GM19238 (cell line): Measurements from ENCODE around the gene SIRPB2.

Experiments
- DNase-seq: peaks from one replicate; pipeline ENCODE4 v3.0.0; 2011; ENCODE audit warnings: low spot score; ENCODE audit not compliant: insufficient read length

The SIRPB2 gene

DNA sequence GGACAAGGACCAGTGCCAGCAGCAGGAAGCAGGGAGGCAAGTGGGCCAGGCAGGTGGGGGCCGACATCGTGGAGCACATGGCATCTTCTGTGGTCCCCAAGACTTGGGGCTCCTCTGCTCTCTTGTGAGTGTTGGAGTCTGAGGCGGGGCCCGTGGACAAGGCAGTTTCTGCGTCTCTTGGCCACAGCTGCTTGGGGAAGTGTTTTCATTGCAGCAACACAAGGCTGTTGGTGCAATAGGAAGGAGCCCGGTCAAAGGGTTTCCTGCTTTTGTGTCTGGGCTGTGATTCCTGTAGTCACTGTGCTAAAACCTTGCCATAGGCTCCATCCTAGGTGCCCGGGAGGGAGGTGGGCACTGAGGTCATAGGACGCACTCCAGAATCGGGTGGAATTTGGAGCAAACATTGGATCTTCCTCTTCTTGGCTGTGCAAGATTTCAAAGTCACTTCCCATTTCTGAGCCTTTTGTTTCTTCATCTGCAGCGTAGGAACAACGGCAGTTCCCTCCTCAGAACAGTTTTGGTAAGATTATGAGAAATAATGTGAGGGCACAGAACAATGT is at the start of gene SIRPB2:
TSS of gene SIRPB2 (minus strand) at position 140 of the 560 bp plus-strand sequence. CDS start at position 79, 61 bp downstream.
- no peak for DNase-seq

DNA sequence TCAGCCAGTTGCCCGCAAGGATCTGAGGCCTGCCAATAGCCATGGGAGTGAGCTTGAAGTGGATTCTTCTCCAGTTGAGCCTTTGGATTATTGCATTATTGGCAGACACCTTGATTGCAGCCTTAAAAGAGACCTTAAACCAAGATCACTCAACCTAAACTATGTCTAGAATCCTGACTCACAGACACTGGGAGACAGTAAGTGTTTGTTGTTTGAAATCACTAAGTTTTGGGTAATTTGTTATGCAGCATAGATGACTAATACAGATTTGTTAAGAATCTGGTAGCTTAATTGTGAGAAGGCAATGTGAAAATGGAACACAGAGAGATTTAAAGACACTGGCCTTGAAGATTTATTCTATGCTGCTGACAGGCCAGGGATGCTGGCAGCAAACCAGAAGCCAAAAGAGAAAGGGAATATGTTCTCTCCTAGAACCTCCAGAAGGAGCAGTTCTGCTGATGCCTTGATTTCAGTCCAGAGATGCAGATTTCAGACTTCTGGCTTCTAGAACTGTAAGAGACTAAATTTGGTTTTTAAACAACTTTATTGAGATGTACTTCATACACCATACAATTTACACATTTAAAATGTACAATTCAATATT is 48.7 kb upstream of the SIRPB2 start:
- DNase-seq, result no peak

DNA sequence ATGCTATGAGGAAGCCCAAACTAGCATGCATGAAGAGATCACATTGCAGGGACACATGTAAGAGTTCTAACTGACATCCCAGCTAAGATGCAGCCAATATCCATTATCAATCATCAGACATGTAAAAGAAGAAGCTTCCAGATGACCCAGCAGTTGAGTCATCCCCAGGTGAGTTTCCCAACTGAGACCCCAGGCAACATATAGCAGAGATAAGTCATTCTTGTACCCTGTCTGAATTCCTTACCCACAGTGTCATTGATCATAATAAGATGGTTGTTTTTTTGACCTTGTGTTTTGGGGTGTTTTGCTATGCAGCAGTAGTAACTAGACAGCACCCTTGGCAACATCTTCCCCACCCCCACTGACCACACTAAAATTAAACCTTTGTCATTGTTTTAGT is 47.4 kb upstream of the SIRPB2 start:
- no peak for DNase-seq

- no peak for DNase-seq
These were observed 46.5 kb upstream of the SIRPB2 start for GRCh38 chr20:1537731-1538058.

DNA sequence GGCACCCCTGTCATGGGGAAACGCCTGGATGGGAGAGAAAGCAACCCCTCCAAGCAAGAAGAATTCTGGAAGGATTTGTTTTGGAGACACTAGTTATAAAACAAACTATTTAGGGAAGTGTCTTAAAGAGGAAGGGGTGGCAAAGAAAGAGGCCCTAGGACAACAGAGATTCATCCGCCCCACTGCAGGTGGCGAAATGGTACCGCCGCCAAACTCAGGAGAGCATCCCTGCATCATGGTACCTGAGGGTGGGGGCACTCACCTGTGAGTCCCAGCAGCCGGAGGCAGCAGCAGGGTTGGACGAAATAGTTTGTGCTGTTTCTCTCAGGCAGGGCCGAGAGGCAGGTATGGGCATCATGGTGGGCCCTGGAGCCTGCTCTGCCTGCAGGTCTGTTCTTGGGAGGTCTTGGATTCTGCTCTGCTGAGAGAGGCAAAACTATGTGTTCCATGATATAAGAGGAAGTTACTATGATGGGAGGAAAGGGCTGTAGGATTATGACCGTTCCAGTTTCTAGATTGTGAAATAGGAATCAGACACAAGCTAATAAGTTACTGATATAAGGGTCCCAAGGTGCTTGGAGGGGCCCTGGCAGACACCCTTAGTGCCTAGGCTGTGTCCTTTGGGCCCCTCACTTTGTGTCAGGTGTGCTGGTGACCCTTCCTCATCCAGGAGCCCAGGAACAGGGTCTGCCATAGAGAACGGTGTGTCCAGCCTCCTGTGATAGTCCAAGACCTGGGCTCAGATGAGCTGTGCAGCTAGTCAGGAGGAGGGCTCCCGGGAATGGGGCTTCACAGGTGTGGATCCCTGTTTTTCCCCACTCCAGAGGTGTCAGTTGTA is 45.9 kb upstream of the SIRPB2 start:
- DNase-seq, result no peak

GRCh38 chr20:1535420-1536175 is 44.4 kb upstream of the SIRPB2 start:
- peak; percentile 40 for DNase-seq

DNA sequence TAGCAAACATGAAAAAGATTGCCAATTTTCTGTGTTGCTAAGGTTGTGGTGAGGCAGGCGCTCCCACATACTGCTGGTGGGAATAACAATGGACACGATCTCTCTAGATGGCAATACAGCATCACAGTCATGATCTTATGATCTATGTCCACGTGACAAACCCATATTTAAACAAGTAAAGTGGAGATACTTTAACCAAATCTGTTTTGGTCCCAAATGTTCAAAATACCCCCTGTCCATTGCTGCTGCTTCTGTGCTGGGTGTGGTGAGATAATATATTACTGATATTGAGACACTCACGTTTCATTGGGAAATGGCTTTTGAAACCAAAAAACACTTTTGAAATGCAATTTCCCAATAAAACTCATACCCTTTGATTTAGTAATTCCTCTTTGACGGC is 43.3 kb upstream of the SIRPB2 start:
- no peak for DNase-seq

DNA sequence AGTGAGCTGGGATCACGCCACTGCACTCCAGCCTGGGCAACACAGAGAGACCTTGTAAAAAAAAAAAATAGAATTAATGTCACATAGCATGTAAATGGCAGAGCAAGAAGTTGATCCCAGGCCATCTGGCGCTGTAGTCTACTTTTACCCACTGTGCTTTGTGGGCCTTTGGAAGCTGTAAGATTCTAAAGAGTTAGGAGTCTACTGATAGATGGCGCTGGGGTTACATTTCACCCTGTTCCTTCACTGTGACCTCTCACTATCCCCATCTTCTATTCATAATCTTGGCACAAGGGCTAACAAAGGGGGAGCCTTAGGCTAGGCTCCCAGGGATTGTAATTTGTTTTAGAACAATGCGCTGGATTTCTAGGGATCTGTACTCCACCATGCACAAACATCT is 41.8 kb upstream of the SIRPB2 start:
- DNase-seq, result no peak

DNA sequence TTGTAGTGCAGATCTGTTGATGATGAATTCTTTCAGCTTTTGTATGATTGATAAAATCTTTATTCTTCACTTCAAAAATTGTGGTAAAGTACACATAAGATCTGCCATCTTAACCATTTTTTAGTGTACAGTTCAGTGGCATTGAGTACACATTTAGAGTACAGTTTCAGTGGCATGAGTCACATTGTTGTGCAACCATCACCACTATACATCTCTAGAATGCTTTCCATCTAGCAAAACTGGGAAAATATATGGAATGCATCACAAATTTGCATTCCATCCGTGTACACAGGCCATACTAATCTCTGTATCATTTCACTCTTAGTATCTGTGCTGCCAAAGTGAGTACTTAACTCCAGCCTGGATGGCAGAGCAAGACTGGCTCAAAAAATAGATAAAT is 37.6 kb upstream of the SIRPB2 start:
- DNase-seq, result no peak

GRCh38 chr20:1527923-1528322 is 36.7 kb upstream of the SIRPB2 start:
- DNase-seq, result no peak

DNA sequence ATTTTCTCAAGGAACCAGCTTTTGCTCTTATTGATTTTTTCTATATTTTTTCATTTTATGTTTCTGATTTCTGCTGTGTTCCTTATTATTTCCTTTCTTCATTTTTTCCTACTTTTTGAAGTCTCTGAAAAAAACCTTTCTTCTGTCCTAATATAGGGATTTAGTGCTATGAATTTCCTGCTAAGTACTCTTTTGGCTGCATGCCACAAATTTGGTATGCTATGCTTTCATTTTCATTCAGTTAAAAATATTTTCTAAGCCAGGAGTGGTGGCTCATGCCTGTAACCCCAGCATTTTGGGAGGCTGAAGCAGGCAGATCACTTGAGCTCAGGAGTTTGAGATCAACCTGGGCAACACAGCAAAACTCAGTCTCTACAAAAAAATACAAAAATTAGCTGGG is 35.7 kb upstream of the SIRPB2 start:
- no peak for DNase-seq

- no peak for DNase-seq
These were observed 35.1 kb upstream of the SIRPB2 start for GRCh38 chr20:1526310-1526709.

DNA sequence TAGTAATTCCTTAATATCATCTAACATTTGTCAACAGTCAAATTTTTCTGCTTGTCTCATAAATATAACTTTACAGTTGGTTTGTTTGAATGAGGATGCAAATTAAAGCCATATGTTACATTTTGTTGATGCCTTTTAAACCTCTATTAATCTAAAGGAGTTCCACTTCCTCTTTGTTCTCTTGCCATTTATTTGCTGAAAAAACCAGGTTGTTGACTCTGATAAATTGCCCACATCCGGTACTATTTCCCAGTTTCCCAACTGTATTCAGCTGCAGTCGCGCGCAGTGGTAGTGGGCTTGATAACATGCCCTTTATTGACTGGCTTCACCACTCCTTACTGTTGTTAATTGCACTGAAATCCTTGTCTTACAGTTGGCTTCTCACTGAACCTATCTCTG is 32.8 kb upstream of the SIRPB2 start:
- DNase-seq, result no peak

DNA sequence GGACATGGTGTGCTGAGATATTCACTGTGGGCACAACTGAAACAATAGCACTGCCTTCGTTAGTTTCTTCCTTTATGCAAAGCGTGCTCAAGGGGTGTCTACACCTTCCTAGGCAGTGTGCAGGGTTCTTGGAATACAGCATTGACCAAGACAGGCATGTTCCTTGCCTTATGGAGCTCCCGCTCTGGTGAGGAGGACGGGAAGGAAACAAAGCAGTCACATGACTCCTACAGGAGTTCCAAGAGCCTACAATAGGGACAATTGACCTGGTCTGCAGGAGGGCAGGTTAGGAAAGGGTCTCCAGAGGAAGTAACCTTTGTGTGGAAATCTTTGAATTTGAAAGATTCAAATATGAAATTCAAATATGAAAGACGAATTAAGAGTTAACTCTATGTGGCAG is 25.8 kb upstream of the SIRPB2 start:
- DNase-seq, result no peak

DNA sequence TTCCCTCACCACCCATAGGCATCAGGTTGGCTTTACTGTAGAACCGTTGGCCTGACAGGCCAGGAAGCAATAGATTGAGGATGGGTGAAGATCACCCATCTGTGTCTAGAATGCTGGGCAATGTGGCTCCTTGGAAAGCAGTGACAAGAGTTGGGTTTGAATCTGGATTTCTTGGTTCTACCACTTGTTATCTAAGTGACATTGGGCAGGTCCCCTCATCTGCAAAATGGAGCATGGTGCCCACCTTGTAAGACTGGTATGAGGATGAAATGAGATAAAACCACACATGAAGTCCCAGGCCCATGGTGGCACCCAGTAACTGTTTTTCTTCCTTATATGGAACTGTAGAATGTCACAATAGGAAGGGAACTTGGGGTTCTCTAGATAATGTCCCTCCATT is 22.6 kb upstream of the SIRPB2 start:
- DNase-seq, result no peak

GRCh38 chr20:1509237-1509636 is 18.0 kb upstream of the SIRPB2 start:
- no peak for DNase-seq

- no peak for DNase-seq
These were observed 17.4 kb upstream of the SIRPB2 start for GRCh38 chr20:1508574-1508973.

DNA sequence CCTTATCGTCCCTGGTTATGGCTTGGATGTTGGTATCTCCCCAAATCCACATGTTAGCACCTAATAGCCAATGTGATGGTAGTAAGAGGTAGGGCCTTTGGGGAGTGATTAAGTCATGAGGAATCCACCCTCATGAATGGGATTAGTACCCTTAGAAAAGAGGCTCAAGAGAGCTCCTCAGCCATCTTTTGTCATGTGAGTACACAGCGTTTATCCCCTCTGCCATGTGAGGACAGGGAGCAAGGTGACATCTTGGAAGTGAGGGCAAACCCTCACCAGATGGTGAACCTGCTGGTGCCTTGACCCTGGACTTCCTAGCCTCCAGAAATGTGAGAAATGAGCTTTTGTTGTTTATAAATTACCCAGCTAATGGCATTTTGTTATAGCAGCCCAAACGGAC is 16.1 kb upstream of the SIRPB2 start:
- no peak for DNase-seq

DNA sequence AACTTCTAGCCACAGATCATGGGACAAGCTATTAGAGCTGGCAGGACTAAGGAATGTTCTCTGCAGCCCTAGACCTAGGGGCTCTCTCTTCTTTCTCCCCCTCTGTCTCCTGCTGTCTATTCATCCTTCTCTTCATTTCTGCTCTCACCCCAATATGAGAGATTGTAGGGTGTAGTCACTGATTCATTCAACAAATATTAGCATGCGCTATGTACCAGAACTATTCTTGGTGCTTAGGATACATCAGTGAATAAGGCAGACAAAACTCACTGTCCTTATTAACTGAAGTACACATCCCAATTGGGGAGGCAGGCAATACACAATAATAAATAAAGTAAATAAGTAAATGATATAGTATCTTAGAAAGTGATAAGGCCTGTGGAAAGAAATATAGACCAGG is 14.7 kb upstream of the SIRPB2 start:
- DNase-seq, result no peak

GRCh38 chr20:1505361-1505760 is 14.1 kb upstream of the SIRPB2 start:
- DNase-seq, result no peak

GRCh38 chr20:1503564-1504227 is 12.5 kb upstream of the SIRPB2 start:
- DNase-seq, result peak; percentile 56

- DNase-seq, result no peak
These were observed 9.3 kb upstream of the SIRPB2 start for GRCh38 chr20:1500496-1500895.
